Brain pericyte (primary cell): ENCODE data around the gene KCTD16.

Experiments used
- DNase-seq: peaks from one replicate; pipeline ENCODE4 v3.0.0-alpha.2; 2012; ENCODE audit warnings: low read depth, low spot score

KCTD16 gene

DNA sequence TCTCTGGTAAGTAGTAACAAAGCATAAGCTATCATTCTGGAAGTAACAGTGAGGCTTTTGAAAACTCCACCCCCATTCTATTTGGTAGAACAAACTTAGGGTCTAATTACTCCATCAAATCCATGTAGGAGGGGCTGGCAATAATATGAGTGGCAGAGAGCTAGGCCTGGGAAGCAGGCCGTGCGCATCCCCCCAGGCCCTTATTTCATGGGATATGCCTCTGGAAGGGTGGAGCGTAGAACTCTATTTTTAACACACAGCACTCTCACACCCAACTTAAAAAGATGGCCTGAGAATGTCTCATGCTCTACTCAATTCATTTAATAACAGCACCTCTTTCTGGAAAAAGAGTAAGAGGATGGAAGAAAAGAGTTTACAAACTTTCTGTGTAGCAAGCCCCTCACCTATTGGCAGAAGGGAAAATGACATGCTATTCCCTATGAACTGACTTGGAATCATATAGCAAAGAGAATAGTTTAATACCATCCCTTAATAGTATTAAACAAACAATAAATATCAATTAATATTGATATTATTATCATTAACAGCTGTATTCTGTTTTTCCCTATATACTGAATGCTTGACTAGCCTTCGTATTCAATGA is 233.2 kb downstream of the KCTD16 start:
- no peak for DNase-seq

DNA sequence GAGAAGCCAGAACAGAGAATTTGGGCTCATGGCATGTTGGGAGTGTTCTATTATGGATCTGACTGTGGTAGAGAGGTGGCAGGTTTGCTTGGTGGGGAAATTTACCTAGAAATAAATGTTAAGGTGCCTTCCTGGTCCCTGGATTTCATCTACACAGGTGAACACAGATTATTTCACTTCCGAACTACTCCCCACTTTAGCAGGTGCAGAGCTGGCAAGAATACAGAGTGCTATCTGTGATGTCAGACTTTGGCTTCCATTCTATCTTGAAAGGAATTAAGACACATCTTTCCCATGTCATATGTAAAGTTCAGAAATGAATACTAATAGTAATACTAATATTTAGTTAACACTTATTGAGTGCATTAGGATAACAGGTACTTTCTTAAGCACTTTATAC is 234.0 kb downstream of the KCTD16 start:
- DNase-seq: no peak

DNA sequence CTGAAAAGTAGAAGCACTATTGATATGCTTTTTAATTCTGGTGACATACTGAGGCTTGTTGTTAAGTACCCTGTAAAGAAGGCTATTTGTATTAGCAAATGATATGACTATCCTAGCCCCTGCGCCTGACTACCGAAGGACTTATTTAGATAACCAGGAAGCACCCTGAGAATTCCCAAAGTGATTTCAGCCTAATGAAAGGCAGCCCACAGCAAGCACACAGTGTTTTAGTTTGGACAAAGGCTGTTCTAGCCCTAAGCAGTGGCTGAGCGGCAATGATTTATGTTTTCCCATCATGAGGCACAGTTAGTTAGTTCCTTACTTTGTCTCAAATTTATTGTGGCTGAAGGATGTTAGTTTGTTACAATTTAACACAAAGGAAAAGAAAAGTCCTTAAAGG is 235.3 kb downstream of the KCTD16 start:
- no peak for DNase-seq

DNA sequence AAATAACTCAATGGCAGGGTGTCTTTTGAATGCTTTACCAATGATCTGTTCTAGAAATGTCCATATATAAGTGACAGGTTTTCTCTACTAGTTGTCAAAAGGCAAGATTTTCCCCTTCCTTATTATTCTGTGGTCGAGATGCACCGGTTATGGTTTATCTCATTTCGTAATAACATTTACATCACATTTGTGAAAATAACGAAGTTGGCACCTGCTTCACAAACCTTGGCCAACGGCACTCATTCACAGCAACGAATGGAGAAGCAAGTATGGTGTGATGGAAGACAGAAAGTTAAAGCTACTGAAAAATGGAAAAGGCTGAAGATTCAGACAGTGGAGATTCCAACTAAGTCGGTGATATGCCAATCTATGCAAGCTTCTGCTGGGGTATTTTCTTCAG is 235.8 kb downstream of the KCTD16 start:
- no peak for DNase-seq

- no peak for DNase-seq
Measured at GRCh38 chr5:144414202-144415029, 243.7 kb downstream of the KCTD16 start.

DNA sequence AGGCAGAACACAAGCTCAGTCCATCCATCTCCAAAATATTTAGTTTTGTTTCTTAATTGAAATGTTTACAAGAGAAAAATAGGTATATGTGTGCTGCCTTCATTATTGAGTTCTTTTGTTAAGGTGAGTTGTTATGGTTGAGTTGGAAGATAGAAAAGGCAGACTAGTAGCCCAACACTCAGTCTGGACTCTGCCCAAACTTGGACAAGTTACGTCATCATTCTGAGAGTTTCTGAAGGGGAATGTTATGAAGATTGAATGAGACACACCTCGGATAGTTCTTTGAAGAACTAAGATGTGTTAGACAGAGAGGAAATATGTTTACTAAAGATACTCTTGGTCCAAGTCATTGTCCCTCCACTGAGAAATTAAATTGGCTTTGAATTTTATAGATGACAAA is 245.5 kb downstream of the KCTD16 start:
- no peak for DNase-seq

DNA sequence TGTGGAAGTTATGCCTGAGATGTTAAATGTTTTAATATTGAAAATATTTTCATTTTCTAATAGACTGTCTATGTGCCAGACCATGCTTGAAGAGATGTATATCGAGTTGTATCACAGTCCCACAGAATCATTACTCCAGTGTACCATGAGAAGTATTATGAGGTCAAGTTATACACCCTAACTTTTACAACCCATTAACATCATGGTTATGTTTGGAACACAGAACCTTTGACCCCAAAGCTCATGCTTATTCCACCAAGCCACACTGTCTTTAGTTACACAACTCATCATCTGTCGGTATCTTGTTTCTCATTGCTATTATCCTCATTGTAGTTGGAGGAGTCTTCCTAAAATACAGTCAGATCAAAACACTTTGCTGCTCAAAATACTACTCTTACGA is 248.0 kb downstream of the KCTD16 start:
- no peak for DNase-seq

- DNase-seq: no peak
Measured at GRCh38 chr5:144421411-144421810, 250.7 kb downstream of the KCTD16 start.

- DNase-seq: no peak
Measured at GRCh38 chr5:144422018-144422727, 251.5 kb downstream of the KCTD16 start.

GRCh38 chr5:144427866-144428265 is 257.2 kb downstream of the KCTD16 start:
- no peak for DNase-seq

DNA sequence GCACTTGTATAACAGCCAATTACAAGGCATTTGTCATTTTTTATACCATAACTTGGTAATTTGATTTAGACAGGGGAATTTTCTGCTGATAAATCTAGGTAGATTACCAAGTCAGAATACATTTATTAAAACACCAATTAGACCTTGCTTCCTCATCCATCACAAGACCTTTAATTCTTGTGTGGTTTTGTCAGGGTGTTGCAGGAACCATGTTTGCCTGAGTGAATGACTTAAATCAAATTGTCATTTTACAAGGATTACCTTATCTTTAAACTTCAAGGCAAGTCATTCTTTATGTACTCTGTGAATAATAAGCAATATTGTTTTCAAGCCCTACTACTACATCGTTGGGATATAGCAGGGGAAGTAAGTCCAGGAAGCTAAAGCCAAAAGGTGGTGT is 257.7 kb downstream of the KCTD16 start:
- no peak for DNase-seq

GRCh38 chr5:144429405-144429804 is 258.7 kb downstream of the KCTD16 start:
- DNase-seq: no peak

GRCh38 chr5:144429905-144430304 is 259.2 kb downstream of the KCTD16 start:
- DNase-seq: no peak

DNA sequence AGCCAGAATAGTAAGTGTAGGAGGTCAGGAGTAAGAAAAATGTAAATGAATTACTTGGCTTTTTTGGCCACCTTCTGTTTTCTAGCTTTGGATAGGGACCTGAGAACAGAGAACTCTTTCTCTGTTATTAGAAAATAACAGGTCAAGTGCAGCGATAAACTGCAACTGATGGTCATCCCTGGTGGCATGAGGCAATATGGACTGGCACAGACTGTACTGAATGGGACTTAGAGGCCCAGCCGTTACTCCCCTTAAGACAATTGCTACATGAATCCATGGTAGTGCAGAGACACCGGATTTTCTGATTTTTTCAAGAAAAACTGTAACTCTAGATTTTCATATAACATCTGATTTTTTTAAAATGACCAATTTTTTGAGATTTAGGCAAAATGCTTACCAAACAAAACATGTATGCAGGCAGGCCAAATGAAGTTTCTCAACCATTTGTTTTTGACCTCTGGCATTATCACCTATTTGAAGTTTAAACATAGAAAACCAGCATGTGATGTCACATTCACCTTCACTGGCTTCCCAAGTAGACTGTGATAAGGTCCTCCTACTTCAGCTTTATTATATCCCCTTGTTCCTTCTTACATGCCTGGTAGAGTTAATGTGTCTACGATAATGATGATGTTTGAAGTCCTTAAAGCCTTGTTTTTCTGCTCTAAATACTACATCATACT is 262.6 kb downstream of the KCTD16 start:
- DNase-seq: no peak

DNA sequence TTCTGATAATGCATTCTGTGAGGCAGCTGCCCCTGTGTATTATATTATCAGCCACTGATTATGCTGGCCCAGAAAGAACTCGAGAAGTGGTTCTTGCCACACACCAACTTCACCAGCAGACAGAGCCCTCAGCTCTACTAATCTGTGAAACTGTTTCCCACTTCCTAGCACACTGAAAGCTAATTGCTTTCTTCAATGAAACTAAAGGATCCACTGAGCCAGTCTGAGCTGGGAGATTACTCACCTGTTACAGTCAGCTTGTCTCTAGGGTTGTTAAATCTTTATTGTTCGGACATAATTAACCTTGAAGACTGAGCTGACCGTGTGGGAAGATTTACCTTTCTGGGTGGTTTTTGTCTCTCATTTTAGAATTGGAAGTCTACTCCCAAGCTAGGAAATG is 263.2 kb downstream of the KCTD16 start:
- no peak for DNase-seq

- no peak for DNase-seq
Measured at GRCh38 chr5:144436007-144436406, 265.3 kb downstream of the KCTD16 start.

GRCh38 chr5:144438237-144438636 is 267.6 kb downstream of the KCTD16 start:
- no peak for DNase-seq

DNA sequence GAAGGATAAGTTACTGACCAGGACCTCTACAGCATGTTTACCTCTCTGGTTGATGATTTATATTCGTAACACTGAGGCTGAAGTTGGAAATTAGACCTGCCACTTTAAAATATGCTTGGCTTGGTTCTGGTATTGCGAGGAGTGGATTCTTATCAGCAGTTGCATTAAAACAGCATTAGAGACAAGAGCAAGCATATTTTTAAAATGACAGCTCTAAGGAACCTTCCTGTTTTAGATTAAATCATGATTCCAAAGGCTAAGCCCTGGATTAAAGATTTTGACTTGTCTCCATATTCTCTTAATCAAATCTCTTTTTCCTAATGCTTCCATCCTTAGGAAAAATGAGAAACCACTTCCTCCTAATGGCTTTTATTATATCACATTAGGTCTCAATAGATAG is 277.8 kb downstream of the KCTD16 start:
- DNase-seq: no peak

DNA sequence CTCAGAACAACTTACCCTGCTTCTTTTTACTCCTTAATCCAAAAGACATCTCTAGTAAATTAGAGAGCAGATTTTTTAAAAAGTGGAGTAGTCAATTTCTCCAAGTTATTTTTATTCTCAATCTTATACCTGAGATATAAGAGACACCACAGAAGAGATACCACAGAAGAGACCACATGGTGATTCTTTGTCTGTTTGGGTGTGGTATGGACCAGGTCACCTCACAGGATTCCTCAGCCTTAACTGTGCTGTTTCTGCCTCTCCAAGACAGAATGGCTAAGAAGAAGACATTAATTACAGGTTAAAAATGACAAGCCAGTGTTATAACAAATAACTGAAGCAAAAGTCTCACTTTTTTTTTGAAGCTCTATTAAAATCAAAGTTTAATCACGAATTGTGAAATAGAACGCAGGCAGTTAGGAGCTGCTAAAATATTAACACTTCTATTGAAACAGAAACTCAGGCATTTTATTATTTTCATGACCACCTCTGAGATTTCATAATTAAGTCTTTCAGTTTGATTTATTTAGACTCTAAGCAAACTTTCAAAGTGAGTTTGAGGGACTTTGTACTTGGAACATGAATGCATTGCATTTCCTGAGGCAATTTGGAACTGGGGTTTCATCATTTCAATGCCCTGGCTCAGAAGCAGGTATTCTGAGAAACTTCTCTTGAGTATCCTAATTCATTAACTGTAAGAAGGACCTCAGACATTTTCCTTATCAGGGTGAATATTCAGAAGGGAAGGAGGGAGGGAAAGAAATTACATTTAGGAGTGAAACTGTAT is 280.7 kb downstream of the KCTD16 start:
- DNase-seq: no peak

DNA sequence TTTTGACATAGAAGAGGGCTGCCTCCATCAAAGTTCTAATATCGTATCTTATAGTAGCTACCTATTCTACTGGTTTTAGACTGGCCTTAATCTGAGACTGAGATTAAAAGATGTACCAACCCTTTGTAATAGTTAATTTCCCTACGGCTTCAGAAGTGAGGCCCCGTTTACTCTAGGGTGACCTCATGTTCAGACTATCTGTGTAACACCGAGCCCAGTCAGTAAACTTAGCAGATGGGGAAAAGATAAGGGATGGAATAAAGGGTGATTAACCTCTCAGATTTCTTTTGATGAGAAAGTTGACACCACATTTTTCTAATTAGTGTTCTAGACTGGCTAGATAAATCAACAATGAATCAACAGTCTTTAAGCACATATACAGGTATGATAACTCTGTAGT is 283.1 kb downstream of the KCTD16 start:
- DNase-seq: no peak

- DNase-seq: no peak
Measured at GRCh38 chr5:144457160-144457559, 286.5 kb downstream of the KCTD16 start.
